CD4-positive, CD25-positive, alpha-beta regulatory T cell (primary cell): Measurements from ENCODE around the gene FOXR1. TPM values are rescaled to one million over a fixed set of nuclear protein-coding genes. Genes with fewer than 3 reads are reported as not detected.

Experiments used
- ATAC-seq, 2 donors: fragments of 150-1000 bp; cut with Tn5 transposase; one replicate each; pipeline ENCODE4 v1.10.0; 2021; ENCODE audit warnings: low read depth in 2 of 2, moderate number of reproducible peaks in 2 of 2, moderate library complexity in 1 of 2
- DNase-seq, 3 donors: peaks; one replicate each; pipeline versions ENCODE4 v3.0.0 to v3.0.0-alpha.2; 2012 to 2022; ENCODE audit warnings: mixed read lengths in 1 of 3
- H3K27ac ChIP-seq: one replicate; pipeline ENCODE4 v1.7.0; 2013; ENCODE audit warnings: mild to moderate bottlenecking, low read length; ENCODE audit not compliant: insufficient read depth, poor library complexity, severe bottlenecking
- H3K27me3 ChIP-seq: one replicate; pipeline ENCODE4 v1.7.0; 2013; ENCODE audit warnings: low read length; ENCODE audit not compliant: control insufficient read depth, insufficient read depth
- H3K36me3 ChIP-seq: one replicate; pipeline ENCODE4 v1.7.0; 2013; ENCODE audit warnings: mild to moderate bottlenecking, low read length, moderate library complexity; ENCODE audit not compliant: control insufficient read depth, insufficient read depth
- H3K4me1 ChIP-seq: 2 replicates; pipeline ENCODE4 v1.7.0; 2013; ENCODE audit warnings: mild to moderate bottlenecking, low read length; ENCODE audit not compliant: insufficient read depth, control insufficient read depth, poor library complexity, severe bottlenecking
- H3K4me3 ChIP-seq: one replicate; pipeline ENCODE4 v1.7.0; 2013; ENCODE audit warnings: low read depth, mild to moderate bottlenecking, low read length, moderate library complexity
- H3K9me3 ChIP-seq, 2 experiments: 1 replicate in 1 of 2; 2 replicates in 1 of 2; pipeline ENCODE4 v1.7.0; 2013; ENCODE audit warnings: low read length in 2 of 2, mild to moderate bottlenecking in 1 of 2, moderate library complexity in 1 of 2; ENCODE audit not compliant: control insufficient read depth in 2 of 2
- H3K27ac Mint-ChIP-seq, 3 donors: one replicate each; pipeline ENCODE4 v1.8.0; 2020 to 2022; ENCODE audit warnings: mild to moderate bottlenecking in 3 of 3, mixed read lengths in 3 of 3, moderate library complexity in 2 of 3
- H3K27me3 Mint-ChIP-seq: one replicate; pipeline ENCODE4 v1.8.0; 2022; ENCODE audit warnings: mild to moderate bottlenecking, mixed read lengths
- H3K36me3 Mint-ChIP-seq: one replicate; pipeline ENCODE4 v1.8.0; 2020; ENCODE audit warnings: mixed read lengths
- H3K4me1 Mint-ChIP-seq, 4 donors: one replicate each; pipeline ENCODE4 v1.8.0; 2020 to 2022; ENCODE audit warnings: mixed read lengths in 4 of 4, mild to moderate bottlenecking in 1 of 4
- H3K4me3 Mint-ChIP-seq, 4 donors: one replicate each; pipeline ENCODE4 v1.8.0; 2020 to 2022; ENCODE audit warnings: mild to moderate bottlenecking in 4 of 4, mixed read lengths in 4 of 4, moderate library complexity in 3 of 4
- H3K9me3 Mint-ChIP-seq, 7 donors: one replicate each; pipeline ENCODE4 v1.8.0; 2020 to 2022; ENCODE audit warnings: mixed read lengths in 7 of 7, mild to moderate bottlenecking in 3 of 7, moderate library complexity in 2 of 7
- polyA plus RNA-seq, 4 donors: library from polyadenylated mRNA; unstranded; fragments of 300-500 nt; fragmentation: Illumina TruSeq; gene quantifications; one replicate each; pipeline ENCODE4 v1.2.3, GENCODE V29; 2021
- total RNA-seq: library from RNA; stranded (reverse); gene quantifications from one replicate; pipeline ENCODE4 v1.2.3, GENCODE V29; 2022

Gene FOXR1
- total and polyA plus RNA-seq, 5 donors from 2014 or later = not detected

- Histone ChIP-seq H3K4me1 (peaks cover 17% of the 10 kb centered on the region), H3K36me3 (peaks cover 5% of the 10 kb centered on the region), H3K27ac (peak within 1 kb of the TSS; percentile 88), H3K9me3 (no peaks in the 10 kb centered on the region), H3K27me3 (no peaks in the 10 kb centered on the region), H3K4me3 (peak within 1 kb of the TSS; percentile 60)
- Mint-ChIP-seq H3K9me3 (no peaks in the 10 kb centered on the region), H3K4me1 (peaks cover 0 to 25% (median 12%) of the 10 kb centered on the region in 4 donors), H3K27me3 (peaks cover 5% of the 10 kb centered on the region), H3K27ac (peak within 1 kb of the TSS; percentile 84 to 92 (median 90)), H3K36me3 (peaks cover 3% of the 10 kb centered on the region), H3K4me3 (peak within 1 kb of the TSS; percentile 82 to 98 (median 94))
- ATAC-seq (peak; percentile 90), DNase-seq (peak; percentile 97 to 99 (median 98))
These were observed 58.9 kb downstream of the FOXR1 start, which contains the start of gene SLC37A4 for GRCh38 chr11:119030329-119031047. SLC37A4 (minus strand) TSS chr11:119030877.

Other genes with a start within 250 kb of the FOXR1 start
- gene DDX6, start 180.6 kb upstream of the FOXR1 start, total RNA-seq = 293 TPM
- gene DDX6, start 180.6 kb upstream of the FOXR1 start, polyA plus RNA-seq = 100 to 1,000 TPM in 1 of 4 donors, 10 to 100 TPM in 3; 79.0 to 103 (median 94.6) TPM
- 4.8 TPM for gene CXCR5, start 87.9 kb upstream of the FOXR1 start, total RNA-seq
- gene CXCR5, start 87.9 kb upstream of the FOXR1 start, polyA plus RNA-seq = 10 to 100 TPM in 1 of 4 donors, 1 to 10 TPM in 3; 3.3 to 10.7 (median 6.0) TPM
- 229 TPM for gene BCL9L, start 45.8 kb upstream of the FOXR1 start, total RNA-seq
- 1 to 10 TPM; 2.1 to 4.1 (median 3.1) TPM for gene BCL9L, start 45.8 kb upstream of the FOXR1 start, polyA plus RNA-seq
- not detected for gene UPK2, start 15.5 kb upstream of the FOXR1 start, total RNA-seq
- under 1 TPM; 0.19 to 0.42 (median 0.23) TPM for gene UPK2, start 15.5 kb upstream of the FOXR1 start, polyA plus RNA-seq
- 116 TPM for gene CENATAC, start 26.4 kb downstream of the FOXR1 start, total RNA-seq
- 10 to 100 TPM in 3 of 4 donors, 1 to 10 TPM in 1; 10.0 to 14.4 (median 11.9) TPM for gene CENATAC, start 26.4 kb downstream of the FOXR1 start, polyA plus RNA-seq
- 1,801 TPM for gene RPS25, start 46.6 kb downstream of the FOXR1 start, total RNA-seq
- 1,000 to 10,000 TPM; 3,291 to 5,953 (median 5,138) TPM for gene RPS25, start 46.6 kb downstream of the FOXR1 start, polyA plus RNA-seq
- 82.9 TPM for gene TRAPPC4, start 47.0 kb downstream of the FOXR1 start, total RNA-seq
- gene TRAPPC4, start 47.0 kb downstream of the FOXR1 start, polyA plus RNA-seq = 100 to 1,000 TPM; 135 to 179 (median 151) TPM
- gene SLC37A4, start 59.1 kb downstream of the FOXR1 start, total RNA-seq = 6.8 TPM
- gene SLC37A4, start 59.1 kb downstream of the FOXR1 start, polyA plus RNA-seq = 10 to 100 TPM in 3 of 4 donors, 1 to 10 TPM in 1; 6.9 to 14.7 (median 10.8) TPM
- gene HYOU1, start 85.4 kb downstream of the FOXR1 start, total RNA-seq = 108 TPM
- gene HYOU1, start 85.4 kb downstream of the FOXR1 start, polyA plus RNA-seq = 10 to 100 TPM; 13.4 to 15.0 (median 14.6) TPM
- gene VPS11, start 96.1 kb downstream of the FOXR1 start, total RNA-seq = 78.8 TPM
- gene VPS11, start 96.1 kb downstream of the FOXR1 start, polyA plus RNA-seq = 10 to 100 TPM; 53.2 to 59.2 (median 56.9) TPM
- gene HMBS, start 113.1 kb downstream of the FOXR1 start, total RNA-seq = 5.9 TPM
- gene HMBS, start 113.1 kb downstream of the FOXR1 start, polyA plus RNA-seq = 10 to 100 TPM; 11.2 to 15.5 (median 13.6) TPM
- gene DPAGT1, start 130.1 kb downstream of the FOXR1 start, total RNA-seq = 22.5 TPM
- 10 to 100 TPM; 28.6 to 35.2 (median 32.6) TPM for gene DPAGT1, start 130.1 kb downstream of the FOXR1 start, polyA plus RNA-seq
- 21.1 TPM for gene C2CD2L, start 135.6 kb downstream of the FOXR1 start, total RNA-seq
- gene C2CD2L, start 135.6 kb downstream of the FOXR1 start, polyA plus RNA-seq = 1 to 10 TPM; 2.1 to 4.6 (median 4.5) TPM
- 24.4 TPM for gene HINFP, start 149.8 kb downstream of the FOXR1 start, total RNA-seq
- gene HINFP, start 149.8 kb downstream of the FOXR1 start, polyA plus RNA-seq = 10 to 100 TPM in 3 of 4 donors, 1 to 10 TPM in 1; 10.0 to 18.1 (median 13.3) TPM
- gene ABCG4, start 177.3 kb downstream of the FOXR1 start, total RNA-seq = not detected
- not detected for gene ABCG4, start 177.3 kb downstream of the FOXR1 start, polyA plus RNA-seq
- 7.8 TPM for gene NLRX1, start 197.0 kb downstream of the FOXR1 start, total RNA-seq
- 1 to 10 TPM; 5.0 to 6.7 (median 5.8) TPM for gene NLRX1, start 197.0 kb downstream of the FOXR1 start, polyA plus RNA-seq
- not detected for gene NHERF4, start 213.7 kb downstream of the FOXR1 start, total RNA-seq
- gene NHERF4, start 213.7 kb downstream of the FOXR1 start, polyA plus RNA-seq = not detected
- gene CBL, start 234.6 kb downstream of the FOXR1 start, total RNA-seq = 35.6 TPM
- 10 to 100 TPM in 1 of 4 donors, 1 to 10 TPM in 3; 7.9 to 11.7 (median 8.8) TPM for gene CBL, start 234.6 kb downstream of the FOXR1 start, polyA plus RNA-seq